GM12878 (cell line): ENCODE results near the gene ATOSB. TPM values are rescaled to one million over a fixed set of nuclear protein-coding genes. Genes with fewer than 3 reads are reported as not detected.

Experiments
- ATAC-seq: fragments of 200-7000 bp; cut with Tn5 transposase; 3 replicates; pipeline ENCODE4 v1.9.1; 2020; ENCODE audit warnings: mild to moderate bottlenecking, moderate library complexity
- BruUV-seq: library from RNA; stranded (reverse); fragments of 400-500 nt; replicated peaks from 2 replicates; lab custom pipeline; 2021; lab: Mats Ljungman, UMichigan
- CTCF ChIA-PET: fragments of 300-600 bp; sonication (Branson Sonifier 250); formaldehyde crosslinking; extraction: SDS; loops from one replicate; lab custom pipeline; 2021; ENCODE audit warnings: inconsistent platforms; lab: Yijun Ruan, JAX
- POLR2A ChIA-PET: fragments of 350-600 bp; formaldehyde crosslinking; extraction: SDS; loops from one replicate; lab custom pipeline; 2021; ENCODE audit warnings: inconsistent platforms; lab: Charles Lee
- RAD21 ChIA-PET: fragments of 300-600 bp; sonication (Branson Sonifier 250); formaldehyde crosslinking; loops from one replicate; lab custom pipeline; 2023; ENCODE audit warnings: antibody characterized with exemption; ENCODE audit not compliant: unreplicated experiment; lab: Charles Lee
- SMC1A ChIA-PET: fragments of 300-600 bp; sonication (Branson Sonifier 250); formaldehyde crosslinking; loops from one replicate; lab custom pipeline; 2023; ENCODE audit not compliant: unreplicated experiment, uncharacterized antibody; lab: Charles Lee
- DNase-seq: peaks from one replicate; pipeline ENCODE4 v3.0.0-alpha.2; 2011; ENCODE audit warnings: low read depth, low spot score
- FAIRE-seq: peaks from 3 replicates; lab custom pipeline; 2011; peaks lifted over from hg19 to GRCh38; lab: Jason Lieb, UNC
- H2AFZ ChIP-seq: 2 replicates; pipeline ENCODE4 v1.6.0; 2011; ENCODE audit warnings: low read depth, low read length, control low read depth; ENCODE audit not compliant: control insufficient read depth
- H3K27ac ChIP-seq: 2 replicates; pipeline ENCODE4 v1.5.1; 2011; ENCODE audit warnings: control low read depth; ENCODE audit not compliant: control insufficient read depth, insufficient read depth
- H3K27me3 ChIP-seq, 2 experiments: replicated peaks in 1 of 2; 2 replicates each; pipeline versions ENCODE4 v1.6.0 to v1.6.1; 2011; ENCODE audit warnings: low read length in 1 of 2; ENCODE audit not compliant: control insufficient read depth in 2 of 2, insufficient read depth in 2 of 2
- H3K36me3 ChIP-seq, 2 experiments: 2 replicates each; pipeline ENCODE4 v1.5.1; 2011; ENCODE audit warnings: low read length in 1 of 2; ENCODE audit not compliant: control insufficient read depth in 2 of 2, insufficient read depth in 2 of 2
- H3K4me1 ChIP-seq: 2 replicates; pipeline ENCODE4 v1.6.1; 2011; ENCODE audit warnings: mild to moderate bottlenecking, low read length, moderate library complexity, mixed read lengths; ENCODE audit not compliant: control insufficient read depth, insufficient read depth
- H3K4me2 ChIP-seq: 2 replicates; pipeline ENCODE4 v1.6.0; 2011; ENCODE audit warnings: control low read depth; ENCODE audit not compliant: control insufficient read depth, insufficient read depth
- H3K4me3 ChIP-seq: fragments of 200-600 bp; sonication (generic); 2 replicates; pipeline ENCODE4 v1.5.1; 2016
- H3K79me2 ChIP-seq: 2 replicates; pipeline ENCODE4 v1.6.0; 2011; ENCODE audit warnings: low read length; ENCODE audit not compliant: control insufficient read depth, insufficient read depth
- H3K9ac ChIP-seq: 2 replicates; pipeline ENCODE4 v1.8.0; 2011; ENCODE audit warnings: low read length, control low read depth, mixed read lengths; ENCODE audit not compliant: control insufficient read depth, insufficient read depth
- H3K9me3 ChIP-seq: replicated peaks from 3 replicates; pipeline ENCODE4 v1.5.1; 2011; ENCODE audit warnings: mild to moderate bottlenecking, low read length; ENCODE audit not compliant: control insufficient read depth, insufficient read depth
- H4K20me1 ChIP-seq: 2 replicates; pipeline ENCODE4 v1.6.0; 2011; ENCODE audit not compliant: control insufficient read depth, insufficient read depth
- CBFB ChIP-seq: IDR thresholded peaks from 2 replicates; pipeline ENCODE4 v1.6.1; 2016; ENCODE audit warnings: antibody characterized with exemption, low read depth
- CUX1 ChIP-seq: IDR thresholded peaks from 2 replicates; pipeline ENCODE4 v1.6.1; 2012; ENCODE audit warnings: improper control_type of control experiment, low read depth, low read length; ENCODE audit not compliant: insufficient replicate concordance
- MAX ChIP-seq: IDR thresholded peaks from 2 replicates; pipeline ENCODE4 v1.6.1; 2012; ENCODE audit warnings: low read depth, low read length, improper control_type of control experiment
- NFIC ChIP-seq: IDR thresholded peaks from 2 replicates; pipeline ENCODE4 v1.6.1; 2012; ENCODE audit warnings: low read depth, mild to moderate bottlenecking, inconsistent platforms, low read length, moderate library complexity
- POLR2AphosphoS2 ChIP-seq: IDR thresholded peaks from 2 replicates; pipeline ENCODE4 v1.6.1; 2011; ENCODE audit warnings: low read depth, mild to moderate bottlenecking, low read length, improper control_type of control experiment, moderate library complexity
- SMAD5 ChIP-seq: IDR thresholded peaks from 2 replicates; pipeline ENCODE4 v1.6.1; 2016; ENCODE audit warnings: antibody characterized with exemption, low read depth
- SRF ChIP-seq, 2 experiments: IDR thresholded peaks; 2 replicates each; pipeline ENCODE4 v1.6.1; 2011; ENCODE audit warnings: low read depth in 2 of 2, low read length in 2 of 2, mild to moderate bottlenecking in 1 of 2, moderate library complexity in 1 of 2
- TCF12 ChIP-seq: IDR thresholded peaks from 2 replicates; pipeline ENCODE4 v1.6.1; 2011; ENCODE audit warnings: low read depth, mild to moderate bottlenecking, low read length
- WGBS: methylation state at CpG from one replicate; pipeline ENCODE4 v1.1.6; 2016; ENCODE audit warnings: low lambda C conversion rate; ENCODE audit not compliant: insufficient replicate concordance, insufficient coverage; ENCODE audit errors: missing lambda C conversion rate; 5-methylcytosine and 5-hydroxymethylcytosine counted together
- in situ Hi-C: fragments of 300-500 bp; cut with MboI; formaldehyde crosslinking; loops from 9 replicates; pipeline ENCODE4 v1.14.3; 2018; ENCODE audit warnings: mixed read lengths
- intact Hi-C: fragments of 100-400 bp; cut with micrococcal nuclease; formaldehyde crosslinking; loops from one replicate; pipeline ENCODE4 v1.14.2; 2022; ENCODE audit not compliant: unreplicated experiment
- polyA plus RNA-seq, 11 experiments: library from polyadenylated mRNA; depleted of rRNA in 4 of 11; unstranded in 6 of 11; stranded (reverse) in 5 of 11; fragments of >200 nt; fragmentation: Nextera tagmentation in 4 of 11; fragmentation: Illumina TruSeq in 1 of 11; extraction: Ambion mirVana in 4 of 11; extraction: Trizol in 1 of 11; gene quantifications; 1 replicate in 1 of 11; 2 replicates in 10 of 11; pipeline versions ENCODE4 v1.2.1 to v1.2.3, GENCODE V29; 2011 to 2016; ENCODE audit warnings: inconsistent platforms in 2 of 11, missing spikeins in 2 of 11, low read depth in 1 of 11
- total RNA-seq, 4 experiments: library from RNA; depleted of rRNA in 3 of 4; stranded (reverse); fragments of >200 nt in 3 of 4; fragmentation: Illumina TruSeq in 1 of 4; extraction: Trizol in 1 of 4; gene quantifications; 2 replicates each; pipeline versions ENCODE4 v1.2.1 to v1.2.3, GENCODE V29; 2013 to 2021

The ATOSB gene
- total and polyA plus RNA-seq, 10 of the 15 experiments (the other 5 are each of a cell fraction or from before 2014, with no cell fraction given) = 0.60 to 5.4 (median 2.5) TPM

- ChIA-PET RAD21 (no interaction called here), SMC1A (interaction anchor here (0.6 to 0.9 kb wide), 3 partner anchors 14 to 168 kb away, joined by 3 read pairs; no protein-coding TSS in a partner anchor), CTCF (interaction anchor here (1.1 to 2.0 kb wide), 3 partner anchors 15 to 74 kb away, joined by 5 to 12 read pairs (median 10); partner anchors contain the start of gene PIGO), POLR2A (interaction anchor here (1.0 to 1.2 kb wide), 2 partner anchors 12 to 16 kb away, joined by 3 to 9 read pairs; partner anchors contain the start of gene FANCG)
- in situ Hi-C loops (no loop called here), intact Hi-C loops (no loop called here)
- Histone ChIP-seq H3K4me1 (peaks cover 4% of the 10 kb centered on the region), H3K9me3 (no peaks in the 10 kb centered on the region), H4K20me1 (peaks cover 30% of the 10 kb centered on the region), H3K4me2 (no peak overlapping the region), H3K27ac (no peak overlapping the region), H3K79me2 (peaks cover 52% of the 10 kb centered on the region), H3K4me3 (no peak overlapping the region), H3K9ac (no peak overlapping the region), H3K36me3 (peaks cover 34 to 51% of the 10 kb centered on the region in 2 experiments), H3K27me3 (no peaks in the 10 kb centered on the region), H2AFZ (no peak overlapping the region)
- ATAC-seq (no peak), DNase-seq (no peak), FAIRE-seq (no peak)
- 100% methylated on average over 1 of the region's 1 CpG for WGBS
- TF ChIP-seq SMAD5 = no peak
- no TSS peak for BruUV-seq
Observed at GRCh38 chr9:35067056-35067455, 48.6 kb downstream of the ATOSB start.

GRCh38 chr9:35060548-35061207 lies 55.0 kb downstream of the ATOSB start:
- Histone ChIP-seq H4K20me1 (peaks cover 3% of the 10 kb centered on the region; the same call in 1 of the 2 replicates), H2AFZ (no peak overlapping the region), H3K27me3 (no peaks in the 10 kb centered on the region), H3K4me1 (no peaks in the 10 kb centered on the region), H3K4me2 (no peak overlapping the region), H3K9me3 (no peaks in the 10 kb centered on the region), H3K36me3 (peaks cover 56 to 76% of the 10 kb centered on the region in 2 experiments), H3K79me2 (no peaks in the 10 kb centered on the region; the same call in 1 of the 2 replicates), H3K27ac (no peak overlapping the region), H3K4me3 (no peak overlapping the region), H3K9ac (no peak overlapping the region)
- POLR2A ChIA-PET = interaction anchor here (1.3 kb wide), 1 partner anchor 9 kb away, joined by 3 read pairs; no protein-coding TSS in a partner anchor
- FAIRE-seq = no peak
- 94% methylated on average over 11 of the region's 11 CpGs for WGBS
- no TSS peak for BruUV-seq
- CTCF ChIA-PET = interaction anchor here (1.4 to 4.5 kb wide), 2 partner anchors 9 to 10 kb away, joined by 7 to 22 read pairs; no protein-coding TSS in a partner anchor
- ATAC-seq = no peak
- in situ Hi-C loops (no loop called here), intact Hi-C loops (no loop called here)
- DNase-seq = no peak
- 0 out of 2 replicates have a peak, but pooled peaks have one; percentile 32 for TF ChIP-seq POLR2AphosphoS2
- TF ChIP-seq SRF (IDR thresholded peaks at IDR 0.05; ENCODE audit: low read depth in 2 of 2, low read length in 2 of 2) = no peak
- no peak for TF ChIP-seq NFIC
- TF ChIP-seq CBFB = no peak
- no peak for TF ChIP-seq MAX
- TF ChIP-seq CUX1 = no peak
- TF ChIP-seq TCF12 = no peak
- SMC1A ChIA-PET = no interaction called here
- RAD21 ChIA-PET = no interaction called here
